HG03469 (cell line): ENCODE data around the gene SUSD1.
"Not testable (repeated sequence)": the region's sequence is repeated elsewhere in the genome, so short reads cannot be mapped to it uniquely, and the experiment has no call there.

Experiments
- ATAC-seq: cut with Tn5 transposase; IDR thresholded peaks from one replicate; pipeline ENCODE4 v1.9.1; 2021; ENCODE audit warnings: mild to moderate bottlenecking, moderate library complexity, moderate number of reproducible peaks; ENCODE audit not compliant: unreplicated experiment

Gene SUSD1

DNA sequence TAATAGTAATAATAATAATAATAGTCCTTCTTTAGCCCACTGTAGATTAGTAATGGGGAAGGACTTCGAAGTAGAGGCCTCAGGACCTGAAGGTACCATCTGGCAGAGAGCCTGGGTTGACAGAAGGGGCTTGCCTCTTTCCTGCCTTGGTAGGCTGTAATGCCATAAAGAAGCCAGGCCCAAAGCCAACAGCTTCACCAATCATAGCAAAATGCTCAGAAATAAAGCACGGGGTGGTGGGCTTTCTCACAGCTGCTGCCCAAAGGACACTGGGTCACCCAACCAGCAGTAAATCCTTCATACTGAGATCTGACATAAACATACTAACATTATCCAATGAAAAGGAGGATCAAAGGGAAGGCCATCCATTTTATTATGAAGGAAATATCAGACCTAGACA is 70.7 kb downstream of the SUSD1 start:
- ATAC-seq, result no peak

DNA sequence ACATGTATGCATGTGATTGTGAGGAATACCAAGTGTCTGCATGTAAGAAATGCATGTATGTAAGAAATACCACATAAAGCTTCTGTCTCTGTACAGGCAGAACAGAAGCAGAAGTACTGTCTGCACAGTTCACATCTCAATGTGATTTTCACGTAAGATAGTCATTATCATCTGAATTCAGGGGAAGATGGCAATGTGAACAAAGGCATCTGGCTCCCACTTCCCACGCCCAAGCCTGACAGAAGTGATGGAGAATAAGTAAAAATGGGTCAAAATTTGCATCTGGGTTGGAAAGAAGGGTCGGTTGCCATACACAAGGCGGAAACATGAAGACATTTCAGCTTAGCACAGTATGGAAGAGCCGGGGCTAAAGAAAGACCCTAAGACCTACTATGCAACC is 71.7 kb downstream of the SUSD1 start:
- no peak for ATAC-seq

DNA sequence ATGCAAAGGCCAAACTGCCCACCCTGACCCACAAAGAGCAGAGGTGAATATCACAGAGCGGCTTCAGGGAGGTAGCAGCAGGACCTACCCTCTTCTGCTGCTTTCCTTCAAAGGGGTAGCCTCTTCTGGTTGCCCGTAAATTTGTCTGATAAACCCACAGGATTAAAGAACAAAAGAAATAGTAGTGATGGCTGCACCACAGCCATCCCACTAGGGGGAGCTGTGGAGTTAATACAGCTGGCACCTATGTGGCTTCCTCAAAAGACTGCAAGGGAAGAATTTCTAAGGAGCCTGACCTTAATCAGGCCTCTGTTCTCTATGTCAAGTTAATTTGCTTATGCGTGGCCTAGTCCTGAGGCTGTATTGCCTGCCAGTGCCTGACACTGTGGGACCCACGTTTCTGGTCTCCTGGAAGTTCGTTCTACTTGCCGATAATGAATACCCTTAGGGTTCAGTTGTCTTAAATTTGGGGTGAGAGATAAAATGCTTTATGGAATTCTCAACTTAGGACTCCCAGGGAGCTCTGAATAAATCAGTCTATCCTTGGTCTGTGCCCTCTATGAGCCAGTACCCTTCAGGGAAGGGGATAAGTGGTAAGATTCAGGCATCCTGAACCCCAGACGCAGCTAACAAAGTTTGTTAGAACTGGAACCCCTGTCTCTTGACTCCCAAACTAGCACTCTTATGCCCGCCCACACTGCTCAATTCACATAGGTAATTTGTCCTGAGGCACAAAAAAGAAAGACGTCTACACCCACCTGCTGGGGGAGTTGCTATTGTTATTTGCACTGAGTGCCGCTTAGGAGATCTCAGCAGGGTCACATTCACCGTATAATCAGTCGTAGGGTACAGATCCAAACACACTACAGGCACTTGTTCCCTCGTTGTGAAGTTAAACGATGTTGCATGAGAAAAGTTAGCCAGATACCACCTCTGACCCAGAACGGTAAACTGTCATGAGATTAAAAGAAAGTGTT is 77.1 kb downstream of the SUSD1 start:
- no peak for ATAC-seq

DNA sequence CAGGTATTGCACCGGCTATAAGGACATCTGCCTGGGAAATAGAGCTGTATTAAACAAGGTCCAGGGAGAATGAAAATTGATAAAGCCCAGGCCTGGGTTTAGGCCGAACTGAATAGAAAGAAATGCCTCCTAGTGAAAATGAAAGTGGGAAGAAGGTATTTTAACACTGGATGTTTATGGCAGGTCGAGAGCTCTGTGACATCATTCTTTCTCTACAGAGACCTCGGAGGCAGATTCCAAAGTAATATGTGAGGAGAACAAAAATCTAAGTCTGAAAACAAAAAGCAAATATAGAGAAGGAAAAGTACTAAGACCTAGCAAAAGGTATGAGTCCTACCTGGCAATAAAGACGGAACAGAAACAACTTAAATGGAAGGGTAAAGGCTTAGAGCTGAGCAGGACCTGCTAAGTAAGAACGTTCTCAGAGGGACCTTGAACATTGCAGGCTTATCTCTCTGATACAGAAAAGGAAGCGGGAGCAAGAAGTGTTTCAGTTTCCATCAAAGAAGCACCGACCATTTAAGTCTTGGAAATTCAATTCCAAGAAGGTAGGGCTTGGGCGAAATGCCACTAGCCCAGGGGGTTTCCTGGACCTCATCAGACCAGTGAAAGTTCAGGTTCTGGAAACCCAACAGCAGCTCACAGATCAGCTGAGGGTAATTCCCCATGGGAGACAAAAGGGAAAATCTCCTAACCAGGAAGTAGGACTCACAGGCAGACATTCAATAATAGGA is 80.0 kb downstream of the SUSD1 start:
- ATAC-seq, result no peak

DNA sequence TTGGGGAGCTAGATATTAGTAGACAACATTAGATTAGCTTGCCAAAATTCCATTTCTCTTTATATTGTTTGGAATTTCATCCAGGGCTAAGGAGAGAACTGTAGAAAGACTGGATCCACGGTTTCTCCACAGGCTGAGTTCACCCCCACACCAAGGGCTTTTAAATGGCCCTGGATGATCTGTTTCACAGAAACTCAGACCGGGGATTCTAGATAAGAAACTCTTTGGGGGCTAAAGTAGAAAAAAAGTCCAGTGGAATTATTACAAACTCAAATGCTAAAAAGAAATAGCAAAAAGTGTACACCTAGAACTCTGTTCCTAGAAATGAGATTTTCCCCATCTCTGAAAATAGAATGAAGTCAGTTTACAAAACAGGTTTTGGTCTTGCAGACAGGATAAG is 80.9 kb downstream of the SUSD1 start:
- no peak for ATAC-seq

DNA sequence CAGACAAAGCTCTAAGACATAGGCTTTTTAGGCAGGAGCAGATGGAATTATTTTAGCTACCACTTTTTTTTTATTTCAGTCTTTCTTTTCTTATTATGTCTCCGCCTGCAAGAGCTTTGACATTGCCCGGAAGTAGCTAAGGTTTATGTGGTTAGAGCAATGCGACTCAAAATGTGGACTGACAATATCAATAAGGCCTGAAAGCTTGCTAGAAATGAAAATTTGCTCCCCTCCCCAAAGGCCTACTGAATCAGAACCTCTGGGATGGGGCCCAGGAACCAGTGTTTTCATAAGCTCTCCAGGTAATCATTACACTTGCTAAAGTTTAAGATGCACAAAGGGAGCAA is 81.3 kb downstream of the SUSD1 start:
- ATAC-seq, result no peak

DNA sequence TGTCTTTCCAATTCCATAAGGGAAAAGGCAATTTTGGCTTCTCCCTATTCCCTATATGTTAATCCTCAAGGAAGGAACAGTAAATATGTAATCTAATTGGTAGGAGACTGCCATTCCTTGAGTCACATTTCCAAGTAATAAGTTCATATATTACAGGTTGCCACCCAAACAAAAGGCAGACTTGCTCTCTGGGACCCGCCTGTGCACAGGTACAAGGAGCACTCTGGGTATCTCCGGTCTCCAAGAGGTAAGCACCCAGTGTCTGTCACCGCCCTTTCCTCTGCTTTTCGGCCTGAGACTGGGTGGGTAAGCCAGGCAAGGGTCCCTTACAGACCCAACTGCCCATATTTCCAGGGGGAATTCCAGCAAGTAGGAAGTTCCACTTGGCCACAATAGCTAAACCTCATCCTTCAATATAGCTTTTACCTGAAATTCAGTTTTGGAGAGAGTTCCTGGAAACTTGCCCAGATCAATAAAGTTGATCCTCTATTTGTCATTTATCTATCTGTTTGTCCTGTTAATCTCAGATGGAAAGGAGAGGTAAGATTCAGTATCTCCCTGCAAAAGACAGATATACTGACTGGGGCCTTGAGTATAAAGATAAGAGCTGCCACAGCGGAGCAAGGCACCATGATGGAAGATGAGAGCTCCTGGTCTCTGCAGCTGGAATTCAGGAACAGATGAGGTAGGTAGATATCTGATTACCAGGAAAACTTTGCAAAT is 81.8 kb downstream of the SUSD1 start:
- no peak for ATAC-seq

DNA sequence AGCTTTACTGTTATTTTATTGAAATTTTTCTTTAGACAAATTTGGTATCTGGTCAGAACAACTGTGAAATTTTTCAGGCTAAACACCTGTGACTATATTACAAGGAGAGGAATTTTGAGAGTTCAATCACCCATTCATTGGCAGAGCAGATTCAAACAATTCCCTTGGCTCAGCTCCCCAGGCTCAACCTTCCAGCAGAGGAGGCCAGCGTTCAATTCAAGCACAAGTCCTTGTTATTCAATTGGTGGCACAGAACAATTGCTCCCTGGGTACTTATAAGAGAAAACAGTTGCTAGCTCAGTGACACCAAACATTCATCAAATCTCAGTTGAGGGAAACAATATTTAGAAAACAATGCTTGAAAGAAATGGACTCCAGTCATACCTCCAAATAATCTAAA is 83.3 kb downstream of the SUSD1 start:
- no peak for ATAC-seq

DNA sequence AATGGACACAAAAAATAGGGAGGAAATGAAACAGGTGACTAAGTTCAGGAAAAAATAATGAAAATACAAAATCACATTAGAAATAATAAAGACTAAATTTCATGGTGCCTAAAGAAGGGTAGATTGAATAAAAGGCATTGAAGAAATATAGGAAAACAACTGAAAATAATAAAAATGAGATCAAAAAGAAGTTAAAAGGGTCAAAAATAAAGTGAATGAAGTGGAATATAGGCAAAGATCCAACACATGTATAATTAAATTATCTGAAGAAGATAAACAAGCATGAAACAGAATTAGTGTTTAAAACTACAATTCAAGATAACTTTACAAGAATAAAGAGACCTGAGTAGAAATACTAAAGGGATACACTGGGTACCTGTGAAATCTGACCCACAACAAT is 87.6 kb downstream of the SUSD1 start:
- ATAC-seq, result no peak

DNA sequence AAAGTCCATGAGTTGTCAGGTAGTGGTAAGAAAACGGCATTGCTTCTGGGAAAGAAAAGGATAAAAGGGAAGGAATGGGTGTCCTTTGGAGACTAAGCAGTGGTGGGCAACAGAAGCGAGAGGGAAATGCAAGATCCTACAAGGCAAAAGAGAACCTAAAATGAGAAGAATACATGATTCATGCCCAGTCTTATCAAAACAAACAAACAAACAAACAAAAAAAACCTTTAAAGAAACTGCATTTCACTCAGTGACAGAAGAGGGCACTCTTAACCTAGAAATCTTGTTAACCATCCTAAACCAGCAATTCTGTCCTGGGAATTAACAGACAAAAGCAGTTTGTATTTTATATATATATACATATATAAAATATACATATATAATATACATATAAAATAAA is 88.5 kb downstream of the SUSD1 start:
- ATAC-seq, result no peak

DNA sequence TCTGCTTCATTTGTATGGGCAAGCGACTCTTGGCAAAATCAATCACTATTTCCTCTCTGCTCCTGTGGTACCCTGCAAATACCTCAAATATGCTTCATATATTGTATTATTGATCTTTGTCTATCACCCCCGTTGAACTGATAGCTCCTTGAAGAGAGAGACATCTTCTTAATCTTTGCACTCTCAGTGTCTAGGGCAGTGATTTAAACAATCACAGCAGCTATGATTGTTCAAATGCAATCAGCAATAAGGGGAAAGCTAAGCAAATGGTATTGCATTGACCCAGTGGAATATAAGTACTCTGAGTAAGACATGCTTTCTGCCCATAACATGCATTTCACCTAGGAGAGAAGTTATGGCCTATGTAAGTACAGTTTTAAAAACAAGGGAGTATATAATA is 90.2 kb downstream of the SUSD1 start:
- ATAC-seq, result no peak

DNA sequence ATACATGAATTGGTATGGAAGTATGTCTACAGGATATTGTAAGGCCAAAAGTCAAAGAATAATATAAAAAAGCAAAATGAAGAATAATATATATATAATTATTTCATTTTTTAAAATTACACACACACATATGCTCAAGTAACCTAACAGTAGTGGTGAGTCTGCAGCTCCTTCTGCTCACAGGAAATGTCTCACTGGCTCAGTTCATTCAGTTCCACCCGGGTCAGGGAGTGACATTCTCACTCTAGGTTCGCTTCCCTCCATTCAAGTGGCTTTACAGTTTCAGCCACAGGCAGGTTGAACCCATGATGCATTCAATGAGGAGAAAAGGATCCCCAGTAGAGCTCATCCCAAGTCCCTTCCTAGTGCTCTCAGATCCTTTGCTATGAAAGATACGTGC is 90.8 kb downstream of the SUSD1 start:
- no peak for ATAC-seq

DNA sequence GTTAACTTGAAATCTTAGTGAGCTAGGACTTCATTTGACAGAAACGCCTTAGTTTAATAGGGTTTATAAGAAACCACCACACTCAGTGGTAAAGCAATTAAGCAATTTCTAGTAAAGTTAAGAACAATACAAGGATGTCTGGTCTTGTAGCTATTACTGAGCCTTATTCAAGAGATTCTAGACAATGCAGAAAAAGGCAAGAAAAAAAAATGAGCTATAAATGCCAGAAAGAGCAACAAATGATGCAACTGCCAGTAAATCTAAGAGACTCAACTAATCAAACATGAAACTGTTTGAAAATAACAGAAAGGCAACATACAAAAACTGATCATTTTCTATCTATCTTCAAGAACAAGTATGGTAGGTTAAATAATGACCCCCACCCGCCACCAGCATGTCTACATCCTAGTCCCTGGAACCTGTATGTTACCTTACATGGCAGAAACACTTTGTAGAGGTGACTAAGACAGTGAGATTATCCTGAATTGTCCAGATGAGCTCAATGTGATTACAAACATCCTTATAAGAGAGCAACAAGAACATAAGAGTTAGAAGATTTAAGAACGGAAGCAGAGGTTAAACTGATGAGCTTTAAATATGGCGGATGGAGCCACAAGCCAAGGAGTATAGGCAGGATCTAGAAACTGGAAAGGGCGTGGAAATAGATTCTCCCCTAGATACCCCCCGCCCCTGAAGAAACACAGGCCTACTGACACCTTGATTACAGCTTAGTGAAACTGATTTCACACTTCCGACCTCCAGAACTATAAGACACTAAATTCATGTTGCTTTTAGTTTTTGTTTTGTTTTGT is 93.0 kb downstream of the SUSD1 start:
- ATAC-seq, result no peak

DNA sequence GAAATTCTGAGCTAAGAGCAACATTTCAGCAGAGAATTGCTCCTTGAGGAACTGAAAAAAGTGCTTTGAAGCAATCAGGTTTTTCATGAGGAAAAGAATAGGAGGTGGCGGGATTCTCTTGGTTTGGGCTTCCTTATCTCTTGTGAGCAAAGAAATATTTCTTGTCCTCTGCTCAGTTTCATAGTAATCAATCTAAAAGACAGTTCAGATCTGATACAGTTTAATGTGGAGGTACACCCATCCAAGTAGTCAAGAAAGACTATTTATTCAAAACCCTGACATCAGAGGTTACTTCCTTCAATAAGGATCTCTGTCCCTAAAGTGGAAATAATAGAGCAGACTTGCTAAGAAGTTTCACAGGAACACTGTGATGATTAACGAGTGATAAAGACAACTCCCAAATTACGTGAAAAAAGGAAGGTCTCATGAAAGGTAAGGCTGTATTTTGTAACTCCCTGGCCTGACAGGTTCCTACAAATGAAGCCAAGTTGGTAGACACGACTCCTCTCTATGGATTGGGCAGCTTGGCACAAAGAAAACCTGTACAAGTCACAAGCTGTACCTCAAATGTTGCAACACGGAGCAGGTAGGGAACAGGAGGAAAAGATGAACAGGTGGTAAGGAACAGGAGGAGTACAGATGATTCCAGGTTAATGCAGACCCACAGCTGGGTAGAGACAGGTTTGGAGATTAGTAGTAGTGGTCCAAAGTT is 94.1 kb downstream of the SUSD1 start:
- ATAC-seq, result no peak

DNA sequence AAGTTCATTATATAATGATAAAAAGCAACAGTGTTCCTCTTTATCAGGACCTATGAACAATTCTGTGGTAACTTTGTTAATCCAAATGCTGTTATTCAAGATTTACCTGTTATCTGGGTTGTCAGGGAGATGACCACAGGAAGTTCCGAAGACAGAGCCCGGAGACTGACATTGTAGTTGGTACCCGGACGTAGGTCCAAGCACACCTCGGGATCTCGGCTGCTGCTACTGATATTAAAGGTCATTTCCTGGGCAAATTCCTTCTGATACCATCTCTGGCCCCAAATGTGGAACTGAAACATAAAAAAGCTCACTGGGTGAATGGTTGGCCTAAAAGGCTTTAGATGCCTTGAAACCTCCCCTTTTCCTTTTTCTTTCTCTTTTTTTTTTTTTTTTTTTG is 96.7 kb downstream of the SUSD1 start:
- no peak for ATAC-seq

DNA sequence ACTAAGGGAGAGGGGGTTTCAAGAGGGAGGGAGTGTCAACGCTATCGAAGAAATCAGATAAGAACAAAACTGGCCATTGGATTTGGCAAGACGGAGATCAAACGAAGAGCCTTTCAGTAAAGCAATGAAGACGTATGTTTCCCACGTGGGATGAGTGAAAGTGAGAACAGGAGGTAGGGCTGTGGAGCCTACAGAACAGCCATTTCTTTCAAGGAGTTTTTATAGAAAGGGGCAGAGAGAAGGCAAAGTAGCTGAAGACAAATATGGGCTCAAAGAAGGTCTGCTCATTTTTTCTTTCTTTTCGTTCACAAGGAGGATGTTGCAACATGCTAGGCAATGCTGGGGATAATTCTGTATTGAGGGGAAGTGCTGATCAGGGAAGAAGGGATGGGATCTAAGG is 98.3 kb downstream of the SUSD1 start:
- ATAC-seq, result no peak

DNA sequence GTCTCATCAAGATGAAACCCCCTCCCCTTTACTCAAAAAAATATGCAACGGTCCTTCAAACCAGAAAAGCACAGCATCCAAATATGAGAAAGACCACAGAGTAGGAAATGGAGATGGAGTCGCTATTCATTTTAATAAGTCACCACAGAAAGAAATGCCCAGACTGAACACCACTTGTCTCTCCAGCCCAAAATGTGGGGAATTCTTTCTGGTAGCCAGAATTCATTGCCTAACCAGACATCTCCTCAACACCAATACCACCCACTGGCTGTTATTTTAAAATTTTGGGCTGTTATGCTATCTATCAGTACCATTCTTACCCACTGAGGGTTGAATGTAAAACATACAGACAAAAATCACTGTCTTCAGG is 100.1 kb downstream of the SUSD1 start:
- no peak for ATAC-seq

DNA sequence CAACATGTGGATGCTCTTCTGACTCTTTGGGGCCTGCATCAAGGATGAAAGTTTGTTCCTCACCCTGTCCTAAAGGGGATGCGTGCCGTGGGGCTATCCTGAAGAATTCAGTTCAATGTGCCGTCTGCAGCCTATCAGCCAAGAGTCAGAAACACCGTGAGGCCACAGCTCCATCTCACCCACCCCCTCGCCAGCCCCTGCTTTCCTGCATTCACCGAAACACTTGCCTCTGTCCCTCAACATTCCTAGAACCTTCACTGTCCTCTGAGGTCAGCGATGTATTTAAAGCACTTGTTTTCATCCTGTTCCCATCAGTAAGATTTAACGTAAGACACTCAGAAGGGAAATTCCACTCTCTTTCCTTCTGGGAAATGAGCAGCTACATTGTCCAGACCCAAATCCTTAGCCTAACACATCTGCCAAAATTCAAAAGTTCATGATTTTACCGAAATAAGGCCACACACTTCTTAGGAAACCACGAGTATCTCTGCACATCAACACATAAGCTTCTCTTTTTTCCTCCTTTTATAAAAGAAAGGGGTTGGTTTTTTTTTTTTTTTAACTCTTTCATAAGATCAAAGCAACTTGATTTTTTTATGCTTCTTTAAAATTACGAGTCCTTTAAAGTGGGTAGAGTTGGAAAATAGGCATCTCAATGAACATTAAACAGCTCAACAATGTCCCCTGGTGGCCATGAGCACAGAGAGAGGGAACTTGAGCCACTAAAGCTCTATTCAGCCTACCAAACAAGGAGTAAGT is 100.7 kb downstream of the SUSD1 start:
- ATAC-seq, result no peak

DNA sequence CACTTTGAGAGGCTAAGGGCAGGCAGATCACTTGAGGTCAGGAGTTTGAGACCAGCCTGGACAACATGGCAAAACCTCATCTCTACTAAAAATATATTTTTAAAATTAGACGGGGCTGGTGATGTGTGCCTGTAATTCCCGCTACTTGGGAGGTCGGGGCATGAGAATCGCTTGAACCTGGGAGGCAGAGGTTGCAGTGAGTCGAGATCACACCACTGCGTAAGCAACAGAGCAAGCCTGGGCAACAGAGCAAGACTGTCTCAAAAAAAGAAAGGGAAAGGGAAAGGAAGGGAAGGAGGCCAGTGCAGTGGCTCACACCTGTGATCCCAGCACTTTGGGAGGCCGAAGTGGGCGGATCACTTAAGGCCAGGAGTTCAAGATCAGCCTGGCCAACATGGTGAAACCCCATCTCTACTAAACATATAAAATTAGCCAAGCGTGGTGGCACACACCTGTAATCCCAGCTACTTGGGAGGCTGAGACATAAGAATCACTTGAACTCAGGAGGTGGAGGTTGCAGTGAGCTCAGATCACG is 101.4 kb downstream of the SUSD1 start:
- ATAC-seq, result not testable (repeated sequence)
